MM.1S (cell line): ENCODE results near the gene FAM83E.

Experiments used
- CTCF ChIP-seq: fragments of 300-600 bp; sonication (generic); IDR thresholded peaks from 2 replicates; pipeline ENCODE4 v1.5.1; 2016; ENCODE audit warnings: antibody characterized with exemption, low read length, mixed read lengths
- EZH2 ChIP-seq: fragments of 300-600 bp; sonication (generic); optimal IDR thresholded peaks from 2 replicates; pipeline ENCODE3; 2017; ENCODE audit warnings: low read depth, mild to moderate bottlenecking, antibody characterized with exemption, low read length, mixed read lengths

GRCh38 chr19:48587387-48587786 lies 27.5 kb downstream of the FAM83E start:
- TF ChIP-seq EZH2: no peak
- no peak for TF ChIP-seq CTCF
